ENCODE results near the gene HS2ST1. TPM values are rescaled to one million over a fixed set of nuclear protein-coding genes. Genes with fewer than 3 reads are reported as not detected.
"Not testable (repeated sequence)": the region's sequence is repeated elsewhere in the genome, so short reads cannot be mapped to it uniquely, and the experiment has no call there.

Gene HS2ST1
- total RNA-seq, 1 donor from 2014 or later = 19.2 TPM

GRCh38 chr1:87061742-87062156 is 147.3 kb downstream of the HS2ST1 start:
- no peak for DNase-seq (ENCODE audit: low spot score)

- no peak for DNase-seq (ENCODE audit: low spot score)
These were observed 148.3 kb downstream of the HS2ST1 start for GRCh38 chr1:87062687-87063086.

- DNase-seq (ENCODE audit: low spot score) = no peak
These were observed 149.9 kb downstream of the HS2ST1 start for GRCh38 chr1:87064309-87064708.

- no peak for DNase-seq (ENCODE audit: low spot score)
These were observed 150.6 kb downstream of the HS2ST1 start for GRCh38 chr1:87064986-87065385.

- not testable (repeated sequence) for DNase-seq (ENCODE audit: low spot score)
These were observed 152.3 kb downstream of the HS2ST1 start for GRCh38 chr1:87066708-87067107.

GRCh38 chr1:87072411-87072810 is 158.0 kb downstream of the HS2ST1 start:
- no peak for DNase-seq (ENCODE audit: low spot score)

GRCh38 chr1:87072904-87073303 is 158.5 kb downstream of the HS2ST1 start:
- DNase-seq (ENCODE audit: low spot score) = no peak

- DNase-seq (ENCODE audit: low spot score) = no peak
These were observed 159.8 kb downstream of the HS2ST1 start for GRCh38 chr1:87074001-87074795.

- DNase-seq (ENCODE audit: low spot score) = no peak
These were observed 163.7 kb downstream of the HS2ST1 start for GRCh38 chr1:87077959-87078639.

GRCh38 chr1:87084244-87084836 is 169.9 kb downstream of the HS2ST1 start:
- no peak for DNase-seq (ENCODE audit: low spot score)

- no peak for DNase-seq (ENCODE audit: low spot score)
These were observed 171.7 kb downstream of the HS2ST1 start for GRCh38 chr1:87086120-87086519.

- no peak for DNase-seq (ENCODE audit: low spot score)
These were observed 174.8 kb downstream of the HS2ST1 start for GRCh38 chr1:87089070-87089736.

GRCh38 chr1:87089823-87090222 is 175.4 kb downstream of the HS2ST1 start:
- no peak for DNase-seq (ENCODE audit: low spot score)

GRCh38 chr1:87091425-87091824 is 177.0 kb downstream of the HS2ST1 start:
- no peak for DNase-seq (ENCODE audit: low spot score)

- no peak for DNase-seq (ENCODE audit: low spot score)
These were observed 178.4 kb downstream of the HS2ST1 start for GRCh38 chr1:87092846-87093245.

GRCh38 chr1:87093286-87093685 is 178.9 kb downstream of the HS2ST1 start:
- DNase-seq (ENCODE audit: low spot score) = no peak

- DNase-seq (ENCODE audit: low spot score) = no peak
These were observed 179.8 kb downstream of the HS2ST1 start for GRCh38 chr1:87094238-87094637.

GRCh38 chr1:87100271-87100670 is 185.8 kb downstream of the HS2ST1 start:
- no peak for DNase-seq (ENCODE audit: low spot score)

- no peak for DNase-seq (ENCODE audit: low spot score)
These were observed 188.6 kb downstream of the HS2ST1 start for GRCh38 chr1:87103074-87103473.

- no peak for DNase-seq (ENCODE audit: low spot score)
These were observed 189.7 kb downstream of the HS2ST1 start for GRCh38 chr1:87104140-87104539.

GRCh38 chr1:87104945-87105344 is 190.5 kb downstream of the HS2ST1 start:
- DNase-seq (ENCODE audit: low spot score) = no peak

GRCh38 chr1:87106144-87106543 is 191.7 kb downstream of the HS2ST1 start:
- DNase-seq (ENCODE audit: low spot score) = no peak
